Suprapubic skin (tissue), 4 donors: ENCODE data around the gene ALPI. TPM values are rescaled to one million over a fixed set of nuclear protein-coding genes. Genes with fewer than 3 reads are reported as not detected.
A peak's percentile ranks its signal among the peaks of the same experiment; 100 is the strongest.

Experiments used
- DNase-seq, 2 donors: peaks; one replicate each; pipeline ENCODE4 v3.0.0-alpha.2; 2019; ENCODE audit warnings: low spot score in 2 of 2
- H3K27ac ChIP-seq: fragments of 200-600 bp; sonication (generic); one replicate; pipeline ENCODE4 v1.5.1; 2019
- H3K27me3 ChIP-seq: fragments of 200-600 bp; sonication (generic); one replicate; pipeline ENCODE4 v1.5.1; 2019
- H3K36me3 ChIP-seq: fragments of 200-600 bp; sonication (generic); one replicate; pipeline ENCODE4 v1.5.1; 2019
- H3K4me1 ChIP-seq: fragments of 200-600 bp; sonication (generic); one replicate; pipeline ENCODE4 v1.5.1; 2019
- H3K4me3 ChIP-seq: fragments of 200-600 bp; sonication (generic); one replicate; pipeline ENCODE4 v1.5.1; 2019; ENCODE audit warnings: mild to moderate bottlenecking
- H3K9me3 ChIP-seq: fragments of 200-600 bp; sonication (generic); one replicate; pipeline ENCODE4 v1.5.1; 2019
- CTCF ChIP-seq, 2 donors: fragments of 200-600 bp in 1 of 2; fragments of 450-650 bp in 1 of 2; sonication (generic) in 1 of 2; IDR thresholded peaks; one replicate each; pipeline ENCODE4 v1.5.1; 2016 to 2019; ENCODE audit warnings: antibody characterized with exemption in 2 of 2, mild to moderate bottlenecking in 1 of 2, moderate library complexity in 1 of 2
- EP300 ChIP-seq: sonication (generic); formaldehyde crosslinking; IDR thresholded peaks from one replicate; pipeline ENCODE4 v1.6.1; 2017; ENCODE audit warnings: antibody characterized with exemption
- POLR2A ChIP-seq, 2 donors: fragments of 450-650 bp; IDR thresholded peaks; one replicate each; pipeline ENCODE4 v1.6.1; 2017; ENCODE audit warnings: antibody characterized with exemption in 2 of 2, mild to moderate bottlenecking in 2 of 2, moderate library complexity in 2 of 2
- POLR2AphosphoS5 ChIP-seq, 3 donors: sonication (generic); formaldehyde crosslinking; IDR thresholded peaks; one replicate each; pipeline ENCODE4 v1.6.1; 2017; ENCODE audit warnings: antibody characterized with exemption in 3 of 3
- WGBS: methylation state at CpG from one replicate; pipeline ENCODE4 v1.1.5; 2018; 5-methylcytosine and 5-hydroxymethylcytosine counted together
- total RNA-seq, 4 donors: library from RNA; depleted of rRNA; stranded (reverse); fragments of >200 nt; gene quantifications; one replicate each; pipeline ENCODE4 v1.1.0, GENCODE V29; 2016

ALPI gene
- total RNA-seq, 4 donors from 2014 or later, result not detected

- TF ChIP-seq CTCF (IDR thresholded peaks at IDR 0.05), result no peak
- no peak for TF ChIP-seq POLR2A (IDR thresholded peaks at IDR 0.05)
- no peak for TF ChIP-seq POLR2AphosphoS5 (IDR thresholded peaks at IDR 0.05)
- H3K27ac ChIP-seq, result no peak overlapping the region
- peaks cover 19% of the 10 kb centered on the region for H3K4me1 ChIP-seq
- H3K9me3 ChIP-seq, result no peaks in the 10 kb centered on the region
- H3K4me3 ChIP-seq, result peak overlapping the region; percentile 38
- WGBS, result 6% methylated on average over 3 of the region's 21 CpGs
- no peaks in the 10 kb centered on the region for H3K36me3 ChIP-seq
- DNase-seq, result no peak
- peaks cover 71% of the 10 kb centered on the region for H3K27me3 ChIP-seq
Observed at GRCh38 chr2:232502511-232502910, 46.6 kb downstream of the ALPI start.

GRCh38 chr2:232502911-232503808 lies 47.2 kb downstream of the ALPI start:
- TF ChIP-seq POLR2A (IDR thresholded peaks at IDR 0.05) (no peak), CTCF (IDR thresholded peaks at IDR 0.05) (no peak), EP300 (no peak), POLR2AphosphoS5 (IDR thresholded peaks at IDR 0.05) (no peak)
- peaks cover 71% of the 10 kb centered on the region for H3K27me3 ChIP-seq
- no peak overlapping the region for H3K27ac ChIP-seq
- H3K36me3 ChIP-seq, result no peaks in the 10 kb centered on the region
- peak overlapping the region; percentile 38 for H3K4me3 ChIP-seq
- DNase-seq, result no peak
- H3K4me1 ChIP-seq, result peaks cover 19% of the 10 kb centered on the region
- WGBS, result 4% methylated on average over 42 of the region's 75 CpGs
- H3K9me3 ChIP-seq, result no peaks in the 10 kb centered on the region

GRCh38 chr2:232503809-232504323 lies 47.9 kb downstream of the ALPI start:
- no peaks in the 10 kb centered on the region for H3K36me3 ChIP-seq
- DNase-seq, result no peak
- H3K4me1 ChIP-seq, result peaks cover 19% of the 10 kb centered on the region
- 35% methylated on average over 16 of the region's 16 CpGs for WGBS
- H3K27me3 ChIP-seq, result peaks cover 73% of the 10 kb centered on the region
- TF ChIP-seq POLR2A (IDR thresholded peaks at IDR 0.05), result no peak
- TF ChIP-seq EP300, result no peak
- no peak for TF ChIP-seq POLR2AphosphoS5 (IDR thresholded peaks at IDR 0.05)
- TF ChIP-seq CTCF (IDR thresholded peaks at IDR 0.05), result no peak
- H3K27ac ChIP-seq, result no peak overlapping the region
- H3K9me3 ChIP-seq, result no peaks in the 10 kb centered on the region
- peak overlapping the region; percentile 38 for H3K4me3 ChIP-seq

- H3K4me1 ChIP-seq, result peaks cover 19% of the 10 kb centered on the region
- H3K36me3 ChIP-seq, result no peaks in the 10 kb centered on the region
- DNase-seq, result no peak
- TF ChIP-seq CTCF (IDR thresholded peaks at IDR 0.05), result no peak
- TF ChIP-seq POLR2AphosphoS5 (IDR thresholded peaks at IDR 0.05), result no peak
- TF ChIP-seq EP300, result no peak
- no peak for TF ChIP-seq POLR2A (IDR thresholded peaks at IDR 0.05)
- no peaks in the 10 kb centered on the region for H3K9me3 ChIP-seq
- H3K27me3 ChIP-seq, result peaks cover 71% of the 10 kb centered on the region
- no peak overlapping the region for H3K27ac ChIP-seq
- no peak overlapping the region for H3K4me3 ChIP-seq
- WGBS, result 90% methylated on average over 2 of the region's 2 CpGs
Observed at GRCh38 chr2:232504438-232504837, 48.5 kb downstream of the ALPI start.

GRCh38 chr2:232505856-232506255 lies 49.9 kb downstream of the ALPI start:
- no peak overlapping the region for H3K27ac ChIP-seq
- H3K9me3 ChIP-seq, result no peaks in the 10 kb centered on the region
- DNase-seq, result no peak
- no peak overlapping the region for H3K4me3 ChIP-seq
- peaks cover 77% of the 10 kb centered on the region for H3K27me3 ChIP-seq
- TF ChIP-seq CTCF (IDR thresholded peaks at IDR 0.05) (no peak), EP300 (no peak), POLR2AphosphoS5 (IDR thresholded peaks at IDR 0.05) (no peak), POLR2A (IDR thresholded peaks at IDR 0.05) (no peak)
- WGBS, result 63% methylated on average over 9 of the region's 10 CpGs
- peaks cover 19% of the 10 kb centered on the region for H3K4me1 ChIP-seq
- no peaks in the 10 kb centered on the region for H3K36me3 ChIP-seq
